Measurements from ENCODE around the gene DUSP12. TPM values are rescaled to one million over a fixed set of nuclear protein-coding genes. Genes with fewer than 3 reads are reported as not detected.

The DUSP12 gene
- total and polyA plus RNA-seq, 9 of the 15 experiments (the other 6 are each of a cell fraction or from before 2014, with no cell fraction given), result 10.4 to 81.4 (median 43.6) TPM

GRCh38 chr1:161726473-161727255, 22.9 kb upstream of the DUSP12 start (continued):
- TF ChIP-seq, protein P1, sequence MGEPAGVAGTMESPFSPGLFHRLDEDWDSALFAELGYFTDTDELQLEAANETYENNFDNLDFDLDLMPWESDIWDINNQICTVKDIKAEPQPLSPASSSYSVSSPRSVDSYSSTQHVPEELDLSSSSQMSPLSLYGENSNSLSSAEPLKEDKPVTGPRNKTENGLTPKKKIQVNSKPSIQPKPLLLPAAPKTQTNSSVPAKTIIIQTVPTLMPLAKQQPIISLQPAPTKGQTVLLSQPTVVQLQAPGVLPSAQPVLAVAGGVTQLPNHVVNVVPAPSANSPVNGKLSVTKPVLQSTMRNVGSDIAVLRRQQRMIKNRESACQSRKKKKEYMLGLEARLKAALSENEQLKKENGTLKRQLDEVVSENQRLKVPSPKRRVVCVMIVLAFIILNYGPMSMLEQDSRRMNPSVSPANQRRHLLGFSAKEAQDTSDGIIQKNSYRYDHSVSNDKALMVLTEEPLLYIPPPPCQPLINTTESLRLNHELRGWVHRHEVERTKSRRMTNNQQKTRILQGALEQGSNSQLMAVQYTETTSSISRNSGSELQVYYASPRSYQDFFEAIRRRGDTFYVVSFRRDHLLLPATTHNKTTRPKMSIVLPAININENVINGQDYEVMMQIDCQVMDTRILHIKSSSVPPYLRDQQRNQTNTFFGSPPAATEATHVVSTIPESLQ (CRISPR knock-in tag; IDR thresholded peaks at IDR 0.05), result no peak
- TF ChIP-seq, protein P2, sequence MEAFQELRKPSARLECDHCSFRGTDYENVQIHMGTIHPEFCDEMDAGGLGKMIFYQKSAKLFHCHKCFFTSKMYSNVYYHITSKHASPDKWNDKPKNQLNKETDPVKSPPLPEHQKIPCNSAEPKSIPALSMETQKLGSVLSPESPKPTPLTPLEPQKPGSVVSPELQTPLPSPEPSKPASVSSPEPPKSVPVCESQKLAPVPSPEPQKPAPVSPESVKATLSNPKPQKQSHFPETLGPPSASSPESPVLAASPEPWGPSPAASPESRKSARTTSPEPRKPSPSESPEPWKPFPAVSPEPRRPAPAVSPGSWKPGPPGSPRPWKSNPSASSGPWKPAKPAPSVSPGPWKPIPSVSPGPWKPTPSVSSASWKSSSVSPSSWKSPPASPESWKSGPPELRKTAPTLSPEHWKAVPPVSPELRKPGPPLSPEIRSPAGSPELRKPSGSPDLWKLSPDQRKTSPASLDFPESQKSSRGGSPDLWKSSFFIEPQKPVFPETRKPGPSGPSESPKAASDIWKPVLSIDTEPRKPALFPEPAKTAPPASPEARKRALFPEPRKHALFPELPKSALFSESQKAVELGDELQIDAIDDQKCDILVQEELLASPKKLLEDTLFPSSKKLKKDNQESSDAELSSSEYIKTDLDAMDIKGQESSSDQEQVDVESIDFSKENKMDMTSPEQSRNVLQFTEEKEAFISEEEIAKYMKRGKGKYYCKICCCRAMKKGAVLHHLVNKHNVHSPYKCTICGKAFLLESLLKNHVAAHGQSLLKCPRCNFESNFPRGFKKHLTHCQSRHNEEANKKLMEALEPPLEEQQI (IDR thresholded peaks at IDR 0.05), result no peak
- TF ChIP-seq RBM34 (IDR thresholded peaks at IDR 0.05; ENCODE audit: borderline replicate concordance, insufficient read depth, low read length) (0 out of 2 replicates have a peak, but pooled peaks have one; percentile 71), PRDM10 (IDR thresholded peaks at IDR 0.05; ENCODE audit: partially characterized antibody) (no peak), HDAC1 (IDR thresholded peaks at IDR 0.05) (peak in 1 of 2 experiments; percentile 75; a peak in 2 of 4 replicates), JUN (IDR thresholded peaks at IDR 0.05; ENCODE audit: borderline replicate concordance, low read depth, low read length) (no peak), JUN (CRISPR knock-in tag; IDR thresholded peaks at IDR 0.05; ENCODE audit: borderline replicate concordance) (peak; percentile 72; the same call in 1 of the 2 replicates), NR0B1 (IDR thresholded peaks at IDR 0.05; ENCODE audit: partially characterized antibody) (no peak), ZNF146 (CRISPR knock-in tag; IDR thresholded peaks at IDR 0.05; ENCODE audit: unreplicated experiment) (no peak), ZNF311 (CRISPR knock-in tag; IDR thresholded peaks at IDR 0.05) (no peak), NCOA4 (IDR thresholded peaks at IDR 0.05; ENCODE audit: partially characterized antibody) (no peak), ZNF197 (CRISPR knock-in tag; IDR thresholded peaks at IDR 0.05; ENCODE audit: low read depth) (no peak), FOXJ2 (tag; IDR thresholded peaks at IDR 0.05) (no peak), FOXJ3 (CRISPR knock-in tag; IDR thresholded peaks at IDR 0.05) (no peak), ATF7 (IDR thresholded peaks at IDR 0.05) (peak; percentile 62; the same call in 1 of the 2 replicates), ZNF830 (CRISPR knock-in tag; IDR thresholded peaks at IDR 0.05) (no peak), ZKSCAN1 (IDR thresholded peaks at IDR 0.05; ENCODE audit: low read depth, low read length) (no peak), ASH1L (IDR thresholded peaks at IDR 0.05; ENCODE audit: borderline replicate concordance, low read depth, partially characterized antibody) (no peak)
